Measurements from ENCODE around the gene ENG.
"Not testable (repeated sequence)": the region's sequence is repeated elsewhere in the genome, so short reads cannot be mapped to it uniquely, and the experiment has no call there.

The ENG gene

DNA sequence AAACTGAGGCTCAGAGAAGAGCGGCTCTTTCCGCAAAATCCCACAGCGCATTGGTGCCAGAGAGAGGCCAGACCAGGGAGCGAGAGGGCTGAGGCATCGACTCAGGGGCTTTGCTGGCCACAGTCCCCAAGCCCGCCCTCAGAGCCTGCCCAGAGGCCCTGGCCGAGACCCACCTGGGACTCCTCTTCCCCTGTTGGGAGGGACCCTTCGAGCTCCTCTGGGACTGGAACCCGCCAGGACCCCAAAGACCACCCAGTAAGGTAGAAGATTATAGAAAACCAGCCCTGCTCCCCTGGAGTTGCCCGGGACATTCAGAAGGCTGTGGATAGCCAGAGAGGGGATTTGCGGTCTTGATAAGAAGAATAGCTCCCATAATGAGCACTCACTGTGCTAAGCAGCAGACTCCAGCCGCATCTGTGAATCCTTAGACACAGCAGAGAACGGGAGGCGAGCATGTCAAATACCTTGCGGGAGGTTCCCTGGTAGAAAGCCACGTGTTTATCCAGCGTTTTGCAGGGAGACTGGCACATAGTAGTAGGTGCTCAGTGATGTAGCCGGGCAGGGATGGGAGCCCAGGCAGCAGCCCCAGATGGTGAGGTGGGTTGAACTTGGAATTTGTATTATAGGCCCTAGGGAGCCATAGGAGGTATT, 23.7 kb upstream of the ENG start:
- peak; percentile 31 for DNase-seq

DNA sequence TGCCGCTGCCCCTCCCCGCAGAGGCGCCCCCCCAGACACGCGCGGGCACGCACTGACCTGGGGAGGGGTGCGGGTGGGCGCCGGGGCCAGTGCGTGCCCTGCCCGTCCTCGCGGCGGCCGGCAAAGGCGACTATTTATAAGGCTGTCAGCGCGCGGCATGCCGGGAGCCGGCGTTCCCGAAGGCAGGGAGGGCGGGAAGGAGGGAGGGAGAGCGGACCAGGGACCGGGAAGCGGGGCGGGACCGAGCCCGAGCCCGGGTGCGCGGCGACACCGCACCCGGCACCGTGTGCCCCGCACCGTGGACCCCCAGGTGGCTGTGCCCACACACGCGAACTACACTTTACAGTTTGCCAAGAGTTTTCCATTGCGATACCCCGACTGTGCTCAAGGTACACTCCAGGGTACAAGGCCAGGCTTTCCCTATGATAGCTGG, 23.1 kb upstream of the ENG start, which contains the start of gene AK1:
Gene AK1, minus strand, starts transcription at position 110 of the 433 bp plus-strand sequence. CDS start 3,058 bp downstream, outside the sequence.
- DNase-seq: peak; percentile 66

DNA sequence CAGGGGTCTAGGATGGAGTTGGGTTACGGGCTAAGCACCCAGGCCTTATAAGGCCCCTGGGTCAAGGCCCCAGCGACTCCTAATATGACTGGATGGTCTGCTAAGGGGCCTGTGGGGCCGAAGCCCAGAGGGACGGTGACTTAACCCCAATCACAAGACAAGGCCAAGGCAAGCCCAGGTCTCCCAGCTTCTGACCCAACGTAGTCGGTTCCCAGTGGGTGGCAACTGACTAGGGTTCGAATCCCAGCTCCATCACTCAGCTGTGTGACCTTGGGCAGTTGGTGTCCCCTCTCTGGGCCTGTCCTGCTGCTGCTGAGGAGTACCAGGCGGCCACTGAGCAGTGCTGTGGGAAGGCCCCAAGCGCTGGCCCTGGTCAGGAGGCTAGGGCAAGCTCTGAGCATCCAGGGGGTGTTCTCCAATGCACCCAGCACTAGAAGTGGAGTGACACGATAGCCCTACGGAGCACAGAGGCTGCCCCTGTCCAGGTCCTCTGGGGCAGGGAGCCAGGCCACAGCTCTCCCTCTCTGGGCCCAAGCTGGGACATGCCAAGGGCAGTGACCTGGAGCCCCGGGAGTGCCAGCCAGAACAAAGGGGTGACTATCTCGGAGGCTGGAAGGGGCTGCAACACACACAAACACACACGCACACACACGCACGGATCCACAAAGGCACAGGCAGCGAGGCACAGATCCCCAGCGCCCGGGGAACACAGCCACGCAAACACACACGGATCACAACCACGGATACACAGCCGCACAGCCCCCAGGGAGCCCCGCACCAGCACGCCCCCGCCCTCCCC, 22.5 kb upstream of the ENG start:
- peak; percentile 60 for DNase-seq

DNA sequence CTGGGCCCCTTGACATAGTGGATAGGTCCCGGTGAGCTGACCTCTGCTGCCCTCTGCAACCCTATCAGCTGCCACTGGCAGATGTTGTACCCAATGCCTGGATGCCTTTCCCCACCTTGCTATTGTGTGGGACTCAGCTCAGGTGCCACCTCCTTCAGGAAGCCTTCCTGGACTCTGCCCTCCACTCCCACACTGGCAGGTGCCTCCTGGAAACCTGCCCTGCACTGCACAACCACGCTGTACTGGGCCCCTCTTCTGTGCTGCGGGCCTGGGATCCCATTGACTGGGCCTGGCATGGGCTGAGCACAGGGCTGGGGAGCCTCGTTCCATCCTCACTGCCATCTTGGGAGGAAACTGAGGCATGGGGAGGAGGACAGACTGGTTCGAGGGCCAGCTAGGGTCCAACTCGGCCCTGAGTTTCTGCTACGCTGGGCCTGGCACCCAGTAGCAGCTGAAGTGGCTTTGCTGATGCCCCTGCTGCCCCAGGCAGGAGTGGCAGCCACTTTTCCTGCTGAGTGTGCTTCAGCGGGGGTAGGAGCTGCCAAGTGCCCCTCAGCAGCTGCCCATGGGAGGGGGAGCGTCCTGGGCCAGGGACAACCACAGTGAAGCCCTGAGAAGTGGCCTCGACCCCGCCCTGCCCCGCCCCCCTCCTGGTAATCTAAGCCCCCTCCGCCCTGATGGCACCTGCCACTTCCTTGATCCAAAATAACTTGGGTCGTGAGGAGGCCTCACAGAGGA, 21.7 kb upstream of the ENG start:
- DNase-seq: no peak

DNA sequence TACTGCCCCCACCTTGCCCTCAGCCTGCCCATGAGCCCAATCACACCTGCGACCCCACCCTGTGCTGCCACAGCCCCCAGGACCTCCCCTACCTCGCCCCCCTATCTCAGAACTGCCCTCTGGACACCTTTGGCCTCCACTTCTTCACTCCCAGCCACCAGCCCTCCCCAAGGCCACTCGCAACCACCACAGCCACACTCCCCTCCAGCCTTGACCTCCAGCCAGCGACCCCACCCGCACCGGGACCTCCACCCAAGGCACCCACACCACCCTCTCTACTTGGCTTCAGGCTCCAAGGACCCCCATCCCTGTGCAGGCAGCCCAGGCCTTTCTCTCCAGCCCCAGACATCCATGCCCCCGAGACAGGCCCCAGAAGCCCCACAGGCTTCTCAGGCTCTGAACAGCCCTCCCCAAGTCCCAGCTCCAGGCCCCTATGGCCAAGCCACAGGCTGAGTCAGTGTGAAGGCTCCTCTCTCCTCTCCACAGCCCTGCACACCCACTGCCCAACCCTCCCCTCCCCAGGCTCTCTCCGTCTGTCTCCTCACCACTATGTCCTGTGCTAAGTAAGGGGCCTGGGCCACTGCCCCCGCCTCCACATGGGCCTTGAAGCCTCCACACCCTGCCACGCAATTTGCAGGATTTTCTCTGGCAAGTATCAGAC, 21.0 kb upstream of the ENG start:
- no peak for DNase-seq

DNA sequence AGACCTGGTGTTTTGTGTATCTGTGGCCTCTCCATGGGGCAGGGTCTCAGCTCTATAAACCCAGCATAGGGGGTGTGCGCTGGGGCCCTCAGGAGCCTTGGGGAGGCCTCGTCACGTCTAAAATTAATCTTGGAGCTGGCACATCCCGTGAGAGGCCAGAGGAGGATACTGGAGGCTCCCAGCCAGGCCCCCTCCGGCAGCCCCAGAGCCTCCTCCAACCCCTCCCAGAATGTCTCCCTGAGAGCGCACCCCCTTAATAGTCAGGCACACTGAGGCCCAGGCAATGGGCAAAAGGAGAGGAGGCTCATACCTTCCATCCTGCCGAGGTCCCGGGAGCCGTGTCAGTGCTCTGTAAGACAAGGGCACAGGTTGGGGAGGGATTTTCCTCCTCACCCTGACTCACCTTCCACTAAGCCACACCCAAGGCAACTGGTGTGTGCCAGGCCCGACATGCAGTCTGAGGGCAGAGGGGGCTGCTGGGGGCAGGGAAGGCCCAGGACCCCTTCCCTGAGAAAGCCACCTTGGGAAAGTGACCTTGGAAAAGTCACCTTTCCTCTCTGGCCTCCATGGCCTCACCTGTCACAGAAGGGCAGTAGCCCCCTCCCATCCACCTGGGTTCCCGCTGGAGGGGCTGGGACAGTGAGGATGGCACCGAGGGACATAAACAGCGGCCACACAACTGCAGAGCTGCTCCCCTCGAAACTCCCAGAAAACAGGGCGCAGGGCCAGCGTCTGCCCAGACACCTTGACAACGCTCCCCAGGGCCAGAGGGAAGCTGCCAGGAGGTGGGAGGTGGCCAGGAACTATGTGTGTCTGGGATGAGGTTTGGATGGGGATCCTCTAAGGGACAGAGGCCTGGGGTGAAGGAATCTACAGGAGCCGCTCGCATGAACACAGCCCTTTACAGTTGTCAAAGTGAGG, 20.1 kb upstream of the ENG start:
- no peak for DNase-seq

DNA sequence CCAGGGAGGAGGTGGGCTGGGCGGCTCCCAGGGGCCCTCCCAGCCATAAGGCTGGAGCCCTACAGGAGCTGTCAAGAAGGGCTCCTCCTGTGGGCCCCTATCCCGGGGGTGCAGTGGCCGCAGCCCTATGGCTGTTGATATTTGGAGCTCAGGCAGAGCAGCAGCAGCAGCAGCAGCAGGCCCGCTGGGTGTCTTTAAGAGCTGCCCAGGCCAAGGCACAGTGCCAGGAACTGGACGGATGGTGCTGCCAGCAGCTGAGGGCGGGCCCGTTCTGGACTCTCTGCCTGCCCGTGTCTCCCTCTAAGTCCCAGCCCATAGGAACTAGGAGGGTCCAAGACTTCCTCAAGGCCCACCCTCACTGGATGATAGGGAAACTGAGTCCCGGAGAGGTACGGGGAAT, 19.4 kb upstream of the ENG start:
- DNase-seq: no peak

DNA sequence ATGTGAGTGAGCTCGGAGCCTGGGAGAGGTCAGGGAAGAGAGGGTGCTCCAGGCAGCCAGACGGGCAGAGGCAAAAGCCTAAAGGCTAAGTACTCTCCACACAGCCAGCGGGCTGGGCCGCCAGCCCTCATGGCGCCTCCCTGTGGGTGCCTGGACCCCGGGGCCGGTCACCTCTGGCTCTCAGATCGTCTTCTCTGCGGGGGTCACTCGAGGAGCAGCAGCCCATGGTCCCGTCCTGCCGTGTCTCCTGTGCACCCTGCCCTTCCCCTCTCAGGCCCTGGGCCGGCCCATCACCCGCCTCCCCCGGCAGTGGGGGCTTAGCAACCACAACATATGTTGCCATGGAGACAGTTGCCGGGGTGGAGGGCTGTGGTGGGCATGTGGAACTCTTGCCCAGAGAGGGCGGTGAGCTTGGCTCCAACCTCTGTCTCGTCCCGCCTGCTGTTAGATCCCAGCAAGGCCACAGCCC, 18.8 kb upstream of the ENG start:
- no peak for DNase-seq

DNA sequence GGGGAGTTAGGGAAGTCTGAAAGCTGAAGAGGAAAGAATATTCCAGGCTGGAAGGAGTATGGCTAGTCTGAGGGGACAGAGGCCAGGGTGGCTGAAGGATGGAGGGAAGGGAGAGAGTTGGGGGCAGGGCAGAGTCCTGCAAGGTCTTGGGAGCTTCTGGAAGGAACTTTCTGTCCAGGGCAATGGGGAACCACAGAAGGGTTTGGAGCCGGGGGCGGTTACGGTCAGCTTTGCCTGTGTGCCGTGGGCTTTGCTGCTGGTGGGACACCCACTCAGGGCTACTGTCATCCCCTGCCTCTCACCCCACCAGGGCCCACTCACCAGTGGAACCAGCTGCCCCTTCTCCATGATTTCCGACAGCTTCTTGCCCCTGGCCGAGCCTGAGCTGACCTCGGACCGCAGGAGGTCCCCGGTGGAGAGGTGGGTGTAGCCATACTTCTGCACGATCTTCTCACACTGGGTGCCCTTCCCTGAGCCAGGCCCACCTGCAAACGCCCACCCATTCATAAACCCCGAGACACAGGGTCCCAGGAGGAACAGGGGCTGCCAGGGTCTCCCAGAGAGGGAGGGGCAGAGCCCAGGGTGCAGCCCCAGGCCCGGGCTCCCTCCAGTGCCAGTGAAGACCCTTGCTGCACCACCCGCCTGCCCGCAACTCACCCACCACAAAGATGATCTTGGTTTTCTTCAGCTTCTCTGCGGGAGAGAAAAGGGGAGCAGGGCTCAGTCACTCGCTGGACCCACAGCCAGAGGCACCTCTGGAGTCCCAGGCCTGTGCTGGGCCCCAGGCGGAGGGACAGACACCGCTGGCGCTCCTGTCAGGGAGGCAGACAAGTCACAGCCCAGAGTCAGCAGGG, 18.1 kb upstream of the ENG start:
- DNase-seq: no peak

DNA sequence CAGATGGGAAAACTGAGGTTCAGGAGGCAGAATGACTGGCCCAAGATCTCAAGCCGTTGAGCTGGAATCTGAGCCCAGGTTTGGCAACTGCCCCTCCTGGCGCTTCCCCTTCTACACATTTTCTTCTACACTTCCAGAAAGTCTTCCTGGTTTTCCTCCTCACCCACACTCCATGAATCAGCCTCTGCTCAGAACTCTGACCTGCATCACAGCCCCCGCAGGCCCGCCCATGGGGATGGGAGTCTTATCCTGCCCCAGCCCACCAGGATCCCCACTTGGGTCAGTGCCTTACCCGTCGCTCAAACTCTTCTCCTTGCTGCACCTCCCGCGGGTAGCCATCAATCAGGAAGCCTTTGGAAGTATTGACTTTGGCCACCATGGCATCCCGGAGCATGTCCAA, 17.1 kb upstream of the ENG start:
- no peak for DNase-seq

DNA sequence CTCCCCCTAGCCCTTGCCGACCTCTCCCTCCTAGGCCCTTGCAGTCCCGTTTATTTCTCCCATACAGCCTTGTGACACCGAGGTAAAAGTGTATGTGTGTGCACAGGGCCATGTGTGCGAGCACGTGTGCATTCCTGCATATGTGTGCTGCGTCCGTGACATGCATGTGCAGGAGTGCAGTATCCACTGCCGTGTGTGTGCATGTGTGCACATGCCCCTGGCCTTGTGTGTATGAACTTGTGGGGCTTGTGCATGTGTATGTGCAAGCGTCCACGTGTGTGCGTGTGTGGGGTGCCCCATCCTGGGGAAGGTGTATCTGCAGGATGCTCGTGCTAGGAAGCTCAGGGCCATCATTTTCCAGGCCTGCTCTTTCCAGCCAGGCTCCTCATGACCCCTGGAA, 16.4 kb upstream of the ENG start:
- DNase-seq: no peak

DNA sequence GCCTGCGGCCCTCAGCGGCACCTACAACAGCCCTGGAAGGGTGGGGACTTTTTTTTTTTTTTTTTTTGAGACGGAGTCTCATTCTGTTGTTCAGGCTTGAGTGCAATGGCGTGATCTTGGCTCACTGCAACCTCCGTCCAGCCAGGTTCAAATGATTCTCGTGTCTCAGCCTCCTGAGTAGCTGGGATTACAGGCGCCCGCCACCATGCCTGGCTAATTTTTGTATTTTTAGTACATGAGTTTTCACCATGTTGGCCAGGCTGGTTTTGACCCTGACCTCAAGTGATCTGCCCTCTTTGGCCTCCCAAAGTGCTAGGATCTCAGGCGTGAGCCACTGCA, 15.7 kb upstream of the ENG start:
- DNase-seq: not testable (repeated sequence)

DNA sequence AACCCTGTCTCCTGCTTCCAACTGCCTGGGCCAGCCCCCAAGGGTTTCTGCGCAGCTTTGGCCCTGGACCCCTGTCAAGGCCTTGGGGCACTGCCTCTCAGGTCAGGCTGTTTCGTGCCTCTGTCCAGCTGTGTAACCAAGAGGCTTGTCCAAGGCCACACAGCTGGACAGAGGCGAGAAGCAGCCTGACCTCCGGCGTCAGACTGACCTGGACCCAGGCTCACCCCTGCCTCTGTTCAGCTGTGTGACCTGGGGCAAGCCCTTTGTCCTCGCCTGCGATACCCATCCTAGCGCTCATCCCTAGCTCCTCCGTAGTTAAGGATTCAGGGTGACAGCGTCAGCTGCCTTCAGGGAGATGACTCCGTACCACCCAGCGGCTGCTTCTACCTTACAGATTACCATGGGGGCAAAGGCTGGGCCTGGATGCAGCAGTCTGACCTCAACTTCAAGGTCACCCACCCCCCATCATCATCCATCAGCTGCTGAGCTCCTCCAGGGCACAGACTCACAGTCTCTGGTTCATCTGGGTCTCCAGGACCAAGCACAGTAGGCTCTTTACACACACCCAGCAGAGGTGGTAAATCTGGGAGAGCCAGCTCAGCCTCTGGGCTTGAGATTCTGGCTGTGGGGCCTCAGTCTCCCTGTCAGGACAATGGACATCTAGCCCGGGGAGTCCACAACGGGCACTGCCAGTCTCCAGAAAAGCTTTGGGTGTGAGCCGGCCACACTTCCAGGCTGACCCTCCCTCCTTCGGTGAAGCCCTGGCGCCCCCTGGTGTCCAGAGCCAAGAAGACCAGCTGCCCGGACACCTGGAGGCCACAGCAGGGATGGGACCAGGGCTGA, 15.1 kb upstream of the ENG start:
- DNase-seq: peak; percentile 68

DNA sequence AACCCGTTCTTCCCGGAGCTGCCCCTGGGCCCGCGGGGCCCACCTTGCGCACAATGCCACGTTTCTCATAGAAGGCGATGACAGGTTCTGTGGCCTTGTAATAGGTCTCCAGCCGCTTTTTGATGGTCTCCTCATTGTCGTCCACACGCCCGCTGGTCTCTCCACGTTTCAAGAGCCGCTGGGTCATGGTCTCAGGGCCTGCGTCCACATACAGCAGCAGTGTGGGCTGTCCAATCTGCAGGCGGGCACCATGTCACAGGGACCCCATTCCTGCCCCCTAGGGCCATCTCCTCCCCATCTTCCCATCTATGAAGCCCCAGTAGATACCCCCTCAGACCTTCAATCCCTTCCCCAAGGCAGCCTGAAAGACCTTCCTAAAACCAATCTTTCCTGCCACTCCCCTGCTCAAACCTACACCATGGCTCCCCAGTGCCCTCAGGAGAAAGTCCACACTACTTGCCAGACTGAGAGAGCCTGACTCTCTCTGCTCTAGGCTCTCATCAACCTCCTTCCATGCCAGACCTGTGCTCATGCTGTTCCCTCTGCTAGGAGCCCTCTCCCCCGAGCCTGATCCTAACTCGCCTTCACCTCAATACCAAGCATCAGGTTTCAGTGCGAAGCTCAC, 13.9 kb upstream of the ENG start:
- no peak for DNase-seq

DNA sequence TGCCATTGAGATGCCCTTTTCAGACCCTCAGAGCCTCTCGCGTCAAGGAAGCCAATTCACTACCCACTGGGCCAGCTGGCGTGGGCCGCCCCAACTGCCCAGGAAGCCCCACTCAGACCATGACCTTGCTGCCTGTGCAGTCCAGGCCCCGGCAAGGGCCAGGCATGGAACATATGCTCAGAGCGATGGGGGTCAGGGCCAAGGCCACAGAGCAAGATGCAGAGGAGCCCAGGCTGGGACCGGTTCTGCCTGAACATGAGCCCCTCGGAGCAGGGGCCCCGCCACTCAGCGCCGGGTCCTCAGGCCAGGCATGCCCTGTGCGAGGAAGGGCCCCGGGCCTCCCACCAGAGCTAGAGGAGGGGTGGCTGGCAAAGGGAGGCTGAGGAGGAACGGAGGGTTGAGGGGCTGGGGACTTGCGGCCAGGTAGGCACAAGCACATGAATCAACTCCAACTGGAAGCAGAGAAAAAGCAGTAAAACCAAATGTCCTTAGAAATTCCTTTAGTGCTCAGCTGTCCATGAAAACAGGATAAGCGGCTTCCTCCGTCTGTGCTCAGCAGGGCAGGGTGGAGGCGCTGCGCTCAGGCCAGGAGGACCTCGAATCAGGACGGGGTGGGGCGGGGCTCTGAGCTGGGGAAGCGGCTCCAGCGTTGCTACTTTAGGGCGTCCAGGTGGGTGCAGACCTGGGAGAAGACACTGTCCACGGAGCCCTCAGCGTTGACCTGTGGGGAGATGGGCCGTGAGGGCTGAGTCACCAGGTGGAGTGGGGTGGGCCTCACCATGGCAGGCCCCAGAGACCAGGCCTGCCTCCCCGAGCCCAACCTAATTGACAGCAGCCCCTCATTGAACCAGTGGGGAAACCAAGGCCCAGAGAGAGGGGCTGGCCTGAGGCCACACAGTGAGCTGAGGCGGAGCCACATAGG, 13.2 kb upstream of the ENG start:
- no peak for DNase-seq

DNA sequence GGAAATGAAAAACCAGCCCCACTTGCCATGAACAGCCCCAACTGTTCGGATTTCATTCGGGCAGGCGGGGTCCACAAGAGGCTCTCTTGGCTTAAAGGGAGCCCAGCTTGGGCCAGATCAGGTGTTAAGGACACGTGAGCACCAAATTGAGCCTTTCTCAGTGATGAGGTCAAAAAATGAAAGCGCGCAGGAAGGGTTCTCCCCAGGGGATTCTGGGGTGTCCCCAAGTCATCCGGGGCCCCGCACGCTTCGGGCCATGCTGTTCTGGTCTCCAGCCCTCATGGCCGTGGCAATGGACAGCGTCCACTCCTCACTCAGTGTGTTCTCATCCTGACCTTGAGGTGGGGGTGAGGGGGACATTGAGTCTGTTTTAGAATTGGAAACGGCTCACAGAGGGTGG, 12.1 kb upstream of the ENG start:
- DNase-seq: no peak

DNA sequence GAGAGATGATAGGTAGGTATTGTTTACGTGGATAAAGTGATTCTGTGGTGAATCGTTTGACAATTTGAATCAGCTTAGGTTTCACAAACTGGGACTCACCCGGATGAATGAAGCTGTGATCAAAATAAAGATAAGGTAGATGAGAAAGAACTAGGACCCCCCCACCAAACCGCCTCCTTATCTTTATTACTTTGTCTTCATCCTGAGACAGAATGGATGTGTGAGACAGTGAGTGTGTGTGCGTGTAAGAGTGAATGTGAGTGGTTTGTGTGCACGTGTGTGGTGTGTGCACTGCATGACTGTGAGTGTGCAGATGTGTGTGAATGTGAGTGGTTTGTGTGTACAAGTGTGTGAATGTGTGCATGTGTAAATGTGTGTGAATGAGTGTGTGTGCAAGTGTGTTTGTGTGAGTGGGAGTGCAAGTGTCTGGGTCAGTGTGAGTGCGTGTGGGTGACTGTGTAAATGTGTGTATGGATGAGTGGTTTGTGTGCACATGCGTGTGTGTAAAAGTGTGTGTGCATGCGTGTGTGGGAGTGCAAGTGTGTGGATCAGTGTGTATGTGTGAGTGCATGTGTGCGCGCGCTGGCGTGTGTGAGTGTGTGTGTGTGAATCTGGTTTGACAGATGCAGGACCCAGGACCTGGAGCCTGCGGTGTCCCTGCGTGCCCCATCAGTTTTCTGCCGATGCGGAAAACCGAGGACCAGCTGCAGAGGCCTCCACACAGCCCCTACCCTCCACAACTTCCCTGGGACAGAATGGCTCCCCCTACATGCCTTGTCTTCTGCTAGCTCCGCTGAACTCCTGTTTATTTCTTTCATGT, 11.4 kb upstream of the ENG start:
- peak; percentile 22 for DNase-seq

DNA sequence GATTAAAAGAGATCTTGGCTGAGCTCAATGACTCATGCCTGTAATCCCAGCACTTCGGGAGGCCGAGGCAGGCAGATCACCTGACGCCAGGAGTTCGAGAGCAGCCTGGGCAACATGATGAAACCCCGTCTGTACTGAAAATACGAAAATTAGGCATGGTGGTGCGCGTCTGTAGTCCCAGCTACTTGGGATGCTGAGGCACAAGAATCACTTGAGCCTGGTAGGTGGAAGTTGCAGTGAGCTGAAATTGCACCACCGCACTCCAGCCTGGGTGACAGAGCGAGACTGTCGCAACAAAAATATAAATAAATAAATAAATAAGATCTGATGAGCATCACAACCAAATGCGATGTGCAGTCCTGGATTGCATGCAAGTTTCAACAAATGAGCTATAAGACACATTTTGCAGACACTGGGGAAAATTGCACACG, 8.7 kb upstream of the ENG start:
- no peak for DNase-seq
